ENCODE data around the gene ZDHHC3.

DNA sequence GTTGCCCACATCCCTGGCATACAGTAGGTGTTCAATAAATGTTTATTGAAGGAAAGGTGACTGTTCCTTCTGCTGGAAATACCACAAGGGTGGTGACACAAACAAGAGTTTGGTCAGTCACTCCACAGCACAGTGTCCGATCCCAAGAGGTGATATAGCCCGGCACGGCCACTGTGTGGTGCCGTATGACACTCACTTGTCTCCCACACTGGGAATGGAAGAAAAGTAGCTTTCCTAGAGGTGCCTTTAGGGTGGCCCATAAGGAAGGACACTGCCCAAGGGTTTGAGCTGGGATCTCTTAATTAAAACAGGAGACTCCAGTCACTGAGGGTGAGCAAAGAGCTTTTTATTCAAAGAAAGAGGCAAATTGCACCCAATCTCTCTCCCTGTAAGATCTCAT, 61.0 kb downstream of the ZDHHC3 start:
- TF ChIP-seq, protein P1, sequence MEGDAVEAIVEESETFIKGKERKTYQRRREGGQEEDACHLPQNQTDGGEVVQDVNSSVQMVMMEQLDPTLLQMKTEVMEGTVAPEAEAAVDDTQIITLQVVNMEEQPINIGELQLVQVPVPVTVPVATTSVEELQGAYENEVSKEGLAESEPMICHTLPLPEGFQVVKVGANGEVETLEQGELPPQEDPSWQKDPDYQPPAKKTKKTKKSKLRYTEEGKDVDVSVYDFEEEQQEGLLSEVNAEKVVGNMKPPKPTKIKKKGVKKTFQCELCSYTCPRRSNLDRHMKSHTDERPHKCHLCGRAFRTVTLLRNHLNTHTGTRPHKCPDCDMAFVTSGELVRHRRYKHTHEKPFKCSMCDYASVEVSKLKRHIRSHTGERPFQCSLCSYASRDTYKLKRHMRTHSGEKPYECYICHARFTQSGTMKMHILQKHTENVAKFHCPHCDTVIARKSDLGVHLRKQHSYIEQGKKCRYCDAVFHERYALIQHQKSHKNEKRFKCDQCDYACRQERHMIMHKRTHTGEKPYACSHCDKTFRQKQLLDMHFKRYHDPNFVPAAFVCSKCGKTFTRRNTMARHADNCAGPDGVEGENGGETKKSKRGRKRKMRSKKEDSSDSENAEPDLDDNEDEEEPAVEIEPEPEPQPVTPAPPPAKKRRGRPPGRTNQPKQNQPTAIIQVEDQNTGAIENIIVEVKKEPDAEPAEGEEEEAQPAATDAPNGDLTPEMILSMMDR (IDR thresholded peaks at IDR 0.05): no peak
- no peak for TF ChIP-seq EP300 (IDR thresholded peaks at IDR 0.05)
